ENCODE results near the gene FARP1.
A peak's percentile ranks its signal among the peaks of the same experiment; 100 is the strongest.

FARP1 gene

DNA sequence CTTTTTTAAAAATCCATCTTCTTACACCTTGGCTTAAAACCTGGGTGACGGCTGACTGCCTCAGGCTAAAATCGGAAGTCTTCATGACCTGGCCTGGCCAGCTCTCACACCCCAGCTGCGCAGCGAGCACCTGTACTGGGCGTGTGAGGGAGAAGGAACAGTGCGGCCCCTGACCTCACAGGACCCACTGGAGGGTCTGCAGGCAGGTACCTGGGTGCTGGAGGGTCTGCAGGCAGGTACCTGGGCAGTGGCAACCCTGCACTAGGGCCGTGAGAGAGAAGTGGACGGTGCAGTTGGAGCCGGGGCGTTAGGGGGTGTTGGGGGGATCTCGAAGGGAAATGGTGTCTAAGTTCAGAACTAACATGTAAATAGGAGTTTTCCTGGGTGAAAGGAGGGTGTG is 289.7 kb downstream of the FARP1 start:
- no peak for DNase-seq

DNA sequence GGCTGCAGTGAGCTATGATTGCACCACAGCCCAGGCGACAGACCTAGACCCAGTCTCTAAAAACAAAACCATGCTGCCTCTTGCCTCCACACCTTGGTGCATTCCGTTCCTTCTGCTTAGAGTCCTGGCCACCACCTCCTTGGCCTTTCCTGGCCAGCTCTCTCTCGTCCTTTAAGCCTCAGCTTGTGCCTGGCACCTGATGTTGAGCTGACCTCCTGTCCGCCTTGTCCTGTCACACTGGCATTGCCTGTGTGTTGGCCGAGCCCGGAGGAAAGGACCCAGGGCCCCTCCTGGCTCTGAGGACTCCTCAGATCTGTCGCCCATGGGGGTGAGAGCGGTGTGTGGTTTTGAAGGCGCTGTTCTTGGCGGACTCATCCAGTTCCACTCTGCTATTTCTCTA is 290.8 kb downstream of the FARP1 start:
- no peak for DNase-seq

DNA sequence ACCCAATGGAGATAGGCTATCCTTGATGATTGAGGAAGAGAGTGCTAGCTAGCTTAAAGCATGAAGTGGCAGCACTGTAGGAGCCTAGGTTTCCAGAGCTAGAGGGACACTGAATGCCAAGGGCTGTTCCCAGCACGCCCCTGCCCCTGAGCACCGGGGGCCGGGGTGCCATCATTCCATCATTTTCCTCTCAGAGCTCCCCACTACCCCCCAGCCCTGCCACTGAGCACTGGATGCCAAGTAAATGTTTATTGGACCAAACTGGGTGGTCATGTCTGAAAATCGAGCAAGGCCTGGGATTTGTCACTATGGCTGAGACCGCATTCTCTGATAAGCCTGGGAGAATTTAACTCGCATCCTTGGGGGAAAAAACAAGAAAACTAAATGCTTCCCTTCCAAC is 291.2 kb downstream of the FARP1 start:
- no peak for DNase-seq

DNA sequence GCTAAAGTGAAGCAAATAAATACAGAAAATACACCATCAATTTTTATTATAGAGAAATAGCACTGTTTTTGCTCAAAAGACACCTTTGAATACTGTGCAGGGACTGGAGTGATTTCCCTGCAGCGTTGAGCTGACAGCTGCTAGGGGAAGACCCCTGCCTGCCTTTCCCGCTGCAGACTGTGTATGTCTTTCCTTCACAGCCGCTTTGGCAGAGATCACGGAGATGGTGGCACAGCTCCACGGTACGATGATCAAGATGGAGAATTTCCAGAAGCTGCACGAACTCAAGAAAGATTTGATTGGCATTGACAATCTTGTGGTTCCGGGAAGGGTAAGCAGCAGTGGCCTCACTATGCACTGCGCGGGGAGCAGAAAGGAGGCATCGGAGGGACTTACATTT is 292.5 kb downstream of the FARP1 start:
- DNase-seq, result no peak

DNA sequence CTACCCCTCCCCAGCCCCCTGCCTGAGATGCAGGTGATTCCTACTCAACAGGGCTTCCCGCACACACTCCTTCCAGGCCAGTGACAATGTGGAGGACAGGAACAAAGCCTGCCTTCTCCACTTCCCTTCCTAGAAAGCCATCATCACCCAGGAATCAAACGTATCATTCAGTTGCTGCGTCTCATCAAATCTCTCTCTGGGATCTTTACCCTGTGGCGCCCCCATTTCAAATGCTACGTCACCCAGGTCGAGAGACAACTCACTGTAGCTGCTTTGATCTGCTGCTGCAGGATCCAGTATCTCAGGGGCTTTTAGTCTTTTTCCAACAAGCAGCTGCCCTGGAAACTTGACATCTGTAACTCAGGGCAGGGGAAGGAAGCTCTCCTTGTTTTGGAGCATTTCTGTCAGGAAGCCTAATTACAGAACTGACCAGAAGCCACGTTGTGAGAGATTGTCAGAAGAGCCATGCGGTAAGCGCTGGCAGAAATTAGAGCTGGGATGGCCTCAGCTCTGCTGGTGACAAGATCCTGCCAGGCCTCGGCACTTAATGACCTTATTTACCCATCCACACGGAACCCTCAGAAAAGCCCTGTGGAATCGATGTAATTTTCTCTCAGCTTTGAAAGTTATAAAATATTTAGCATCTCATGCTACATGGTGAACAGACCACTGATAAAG is 293.5 kb downstream of the FARP1 start:
- no peak for DNase-seq

DNA sequence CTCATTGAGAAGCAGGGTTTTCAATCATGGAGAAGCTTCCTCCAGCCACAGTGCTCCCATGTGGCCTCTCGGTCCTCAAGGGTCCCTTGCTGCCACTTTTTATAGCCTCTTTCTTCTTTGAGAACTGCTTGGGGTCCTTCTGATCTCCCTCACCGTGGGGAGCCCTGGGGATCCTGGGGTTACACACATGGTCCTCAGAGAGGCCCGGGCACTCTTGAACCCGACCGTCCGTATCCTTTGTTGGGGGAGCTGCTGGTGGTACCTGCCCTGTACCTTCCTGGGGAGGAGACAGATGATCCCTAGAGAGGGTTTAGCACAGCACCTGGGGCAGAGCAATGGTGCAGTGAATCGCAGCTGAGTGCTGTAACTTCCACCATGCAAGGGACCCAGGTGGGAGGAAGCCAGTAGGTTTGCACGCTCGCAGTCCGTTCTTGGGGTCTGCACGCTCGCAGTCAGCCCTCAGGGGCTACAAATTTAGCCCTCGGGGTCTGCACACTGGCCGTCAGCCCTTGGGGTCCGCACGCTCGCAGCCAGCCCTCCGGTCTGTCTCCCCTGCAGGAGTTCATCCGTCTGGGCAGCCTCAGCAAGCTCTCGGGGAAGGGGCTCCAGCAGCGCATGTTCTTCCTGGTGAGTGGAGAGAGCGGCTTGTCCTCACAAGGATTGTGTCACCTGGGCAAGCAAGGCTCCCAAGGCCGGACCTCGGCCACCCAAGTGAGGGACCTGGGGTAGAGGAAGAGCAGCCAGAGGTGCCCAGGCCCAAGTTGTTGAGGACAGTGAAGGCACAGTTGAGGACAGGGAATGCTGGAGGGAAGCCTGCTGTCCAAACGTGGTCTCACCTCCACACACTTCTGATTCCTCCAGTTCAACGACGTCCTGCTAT is 295.6 kb downstream of the FARP1 start:
- no peak for DNase-seq

DNA sequence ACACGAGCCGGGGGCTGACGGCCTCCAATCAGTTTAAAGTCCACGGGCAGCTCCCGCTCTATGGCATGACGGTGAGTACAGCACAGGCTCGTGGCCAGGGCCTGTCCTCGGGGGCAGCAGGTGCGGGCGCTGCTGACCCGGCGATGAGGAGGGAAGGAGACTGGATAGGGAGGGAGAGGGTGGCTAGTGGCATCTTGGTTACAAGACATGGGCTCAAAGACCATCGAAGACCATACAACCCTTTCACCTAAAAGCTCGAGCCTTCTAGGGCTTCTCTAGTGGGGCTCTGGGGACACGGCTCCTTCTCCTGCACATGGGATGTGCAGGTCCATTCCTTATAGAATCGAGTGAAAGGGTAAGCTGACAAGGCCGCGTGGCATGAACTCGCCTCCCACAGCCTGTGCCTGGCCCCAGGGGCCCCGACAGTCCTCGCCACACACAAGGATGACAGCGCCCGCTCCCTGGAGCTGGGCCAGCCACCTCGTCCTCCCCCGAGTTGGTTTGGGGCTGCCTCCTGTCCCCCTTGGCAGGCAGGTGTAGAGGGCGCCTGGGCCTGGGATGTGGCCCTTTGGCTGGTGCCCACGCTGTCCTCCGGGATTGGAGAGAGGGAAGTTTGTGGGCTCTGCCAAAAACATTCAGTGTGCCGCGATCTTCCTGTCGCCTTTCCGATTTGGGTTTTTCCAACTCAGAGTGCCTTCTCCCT is 296.4 kb downstream of the FARP1 start:
- no peak for DNase-seq

DNA sequence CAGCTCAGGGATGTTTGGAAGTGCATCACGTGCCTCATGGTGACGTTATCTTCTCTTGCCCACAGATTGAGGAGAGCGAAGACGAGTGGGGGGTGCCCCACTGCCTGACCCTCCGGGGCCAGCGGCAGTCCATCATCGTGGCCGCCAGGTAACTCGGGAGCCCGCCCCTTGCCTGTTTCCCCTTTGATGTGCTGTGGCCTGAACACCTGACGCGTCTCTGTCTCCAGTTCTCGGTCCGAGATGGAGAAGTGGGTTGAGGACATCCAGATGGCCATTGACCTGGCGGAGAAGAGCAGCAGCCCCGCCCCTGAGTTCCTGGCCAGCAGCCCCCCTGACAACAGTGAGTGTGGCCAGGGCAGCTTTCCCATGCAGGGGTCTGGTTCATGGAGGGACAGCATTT is 297.0 kb downstream of the FARP1 start:
- DNase-seq, result no peak

DNA sequence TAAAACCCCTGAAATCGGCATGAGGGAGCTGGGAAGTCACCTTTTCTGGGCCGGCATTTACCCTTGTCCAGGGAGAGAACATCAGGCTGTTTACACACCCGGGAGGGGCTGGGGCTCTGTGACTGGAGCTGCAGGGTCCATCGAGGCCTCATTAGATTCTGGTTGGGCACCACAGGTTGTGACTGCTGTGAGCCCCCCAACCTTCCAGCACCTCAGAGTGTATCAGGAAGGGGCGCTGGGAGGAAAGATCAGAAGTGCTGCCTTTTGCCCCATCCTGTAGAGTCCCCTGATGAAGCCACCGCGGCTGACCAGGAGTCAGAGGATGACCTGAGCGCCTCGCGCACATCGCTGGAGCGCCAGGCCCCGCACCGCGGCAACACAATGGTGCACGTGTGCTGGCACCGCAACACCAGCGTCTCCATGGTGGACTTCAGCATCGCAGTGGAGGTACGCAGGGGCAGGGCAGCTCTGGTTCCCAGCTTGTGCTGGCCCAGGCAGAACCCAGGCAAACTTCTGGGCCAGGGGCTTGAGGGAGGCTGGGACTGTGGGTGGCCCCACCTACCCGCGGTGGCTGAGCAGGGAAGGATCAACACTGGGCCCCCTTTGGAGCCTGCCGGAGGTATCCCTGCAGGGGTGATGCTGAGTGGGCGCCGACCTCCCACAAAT is 297.6 kb downstream of the FARP1 start:
- no peak for DNase-seq

DNA sequence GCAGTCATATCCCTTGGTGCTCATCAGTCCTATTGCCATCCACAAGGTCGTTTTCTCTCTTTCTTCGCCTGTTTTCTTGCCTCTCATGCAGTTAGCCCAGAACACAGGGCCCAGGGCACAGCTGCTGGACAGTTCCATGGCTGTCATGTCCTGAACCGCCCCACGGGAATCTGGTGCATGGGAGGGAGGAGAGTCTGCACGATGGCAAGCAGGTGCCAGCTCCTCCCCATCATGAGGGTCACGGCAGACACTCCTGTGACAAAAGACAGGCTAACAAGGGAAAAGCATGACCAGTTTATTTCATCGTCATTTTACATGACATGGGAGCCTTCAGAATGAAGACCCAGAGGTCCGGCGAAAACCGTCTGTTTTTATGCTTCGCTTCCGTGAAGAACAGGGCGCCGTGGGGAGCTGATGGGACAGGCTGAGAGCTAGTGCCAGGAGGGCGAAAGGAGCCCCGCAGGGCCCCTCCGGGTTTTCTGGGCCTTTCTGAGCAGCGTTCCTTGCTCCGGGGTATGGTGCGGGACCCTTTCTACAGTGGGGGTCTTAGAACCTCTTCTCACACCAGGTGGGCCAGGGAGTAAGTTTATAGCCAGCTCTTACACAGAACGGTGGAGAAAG is 298.3 kb downstream of the FARP1 start:
- DNase-seq, result no peak

DNA sequence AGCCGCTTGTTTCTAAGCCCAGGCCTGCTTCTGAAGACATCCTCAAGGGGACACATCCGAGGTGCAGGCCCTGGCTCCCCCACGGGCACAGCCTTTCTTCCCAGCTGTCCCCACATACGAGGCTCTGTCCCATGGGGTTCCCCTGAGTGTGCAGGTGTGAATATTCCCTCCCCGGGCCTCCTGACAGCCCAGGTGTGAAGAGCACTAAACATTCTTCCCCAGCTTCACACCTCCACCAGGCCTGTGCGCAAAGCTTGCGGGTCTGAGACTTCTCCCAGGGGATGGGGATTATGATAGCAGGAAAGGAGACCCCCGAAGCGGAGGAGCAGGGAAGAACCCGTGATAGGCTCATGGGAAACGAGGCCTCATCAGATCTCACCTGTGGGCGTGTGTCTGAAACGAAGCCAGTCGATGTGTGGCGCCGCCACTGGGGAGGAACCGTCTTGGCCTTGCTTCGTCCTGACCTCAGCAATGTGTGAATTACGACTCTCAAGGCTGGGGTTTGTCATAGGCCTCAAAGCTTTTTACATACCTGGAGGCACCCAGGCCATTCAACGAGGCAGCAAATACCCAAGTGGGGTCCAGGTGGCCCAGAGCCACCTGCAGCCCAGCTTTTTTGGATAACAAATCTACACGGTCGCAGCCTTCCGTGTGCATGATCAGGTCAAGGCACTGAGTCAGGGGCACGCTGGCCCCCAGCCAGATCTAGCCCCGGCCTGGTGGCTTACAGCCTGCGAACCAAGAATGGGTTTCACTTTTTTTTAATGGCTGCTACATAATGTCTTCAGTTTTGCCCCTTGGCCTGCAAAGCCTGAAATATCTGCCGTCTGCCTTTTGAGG is 299.7 kb downstream of the FARP1 start:
- DNase-seq, result no peak

DNA sequence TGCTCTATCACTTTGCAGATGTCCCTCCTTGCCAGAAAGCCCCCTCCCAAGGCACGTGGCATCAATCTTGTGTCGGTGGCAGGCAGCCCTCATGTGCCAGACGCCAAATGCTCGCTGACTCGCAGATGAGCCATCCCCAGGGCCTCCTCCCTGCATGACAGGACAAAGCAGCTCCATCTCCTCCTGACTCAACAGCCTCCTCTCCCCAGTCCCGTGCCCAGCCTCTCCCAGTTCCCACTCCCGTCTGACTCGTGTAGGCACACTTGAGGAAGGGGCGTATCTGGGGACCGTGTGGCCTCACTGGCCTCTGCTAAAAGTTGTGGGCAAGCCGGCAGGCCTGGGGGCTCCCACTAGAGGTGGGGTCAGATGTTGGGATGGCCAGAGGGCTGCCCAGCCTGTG is 300.4 kb downstream of the FARP1 start:
- DNase-seq, result no peak

DNA sequence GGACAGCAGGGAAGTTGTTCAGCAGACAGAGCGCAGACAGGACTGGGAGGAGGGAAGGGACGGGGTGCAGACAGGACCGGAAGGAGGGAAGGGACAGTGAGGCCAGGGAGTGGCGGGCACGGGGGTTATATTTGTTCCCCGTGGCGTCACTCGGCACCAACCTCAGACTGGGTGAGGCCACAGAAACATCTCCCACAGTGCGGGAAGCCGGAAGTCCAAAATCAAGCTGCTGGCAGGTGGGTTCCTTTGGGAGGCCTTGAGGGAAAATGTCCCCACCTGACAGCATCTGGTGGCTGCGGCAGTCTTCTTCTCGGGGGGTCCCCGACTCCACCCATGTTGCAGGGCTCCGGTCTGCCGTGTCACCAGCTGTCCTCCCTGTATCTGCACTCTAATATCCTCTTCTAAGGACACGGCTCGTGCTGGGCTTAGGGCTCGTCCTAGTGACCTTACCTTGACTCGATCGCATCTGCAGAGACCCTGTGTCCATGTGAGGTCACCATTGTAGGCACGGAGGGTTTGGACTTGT is 301.0 kb downstream of the FARP1 start:
- DNase-seq, result no peak

DNA sequence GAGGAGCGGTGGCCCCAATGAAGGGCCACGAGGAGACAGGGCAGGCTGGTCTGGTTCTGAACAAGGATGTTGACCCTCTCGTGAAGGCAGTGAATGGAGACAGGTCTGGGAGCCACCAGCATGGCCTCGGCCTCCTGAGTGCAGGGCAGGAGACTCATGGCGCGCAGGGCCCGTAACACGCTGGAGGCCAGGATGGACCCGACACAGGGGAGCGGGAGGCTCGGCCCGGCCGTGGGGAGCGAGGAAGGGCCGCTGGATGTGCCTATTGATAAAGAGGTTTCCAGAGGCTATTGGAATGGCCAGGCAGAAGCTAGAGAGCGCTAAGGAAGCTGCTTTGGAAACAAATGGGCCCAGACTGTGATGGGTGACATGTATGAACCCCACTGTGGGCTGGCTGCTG is 301.5 kb downstream of the FARP1 start:
- no peak for DNase-seq

DNA sequence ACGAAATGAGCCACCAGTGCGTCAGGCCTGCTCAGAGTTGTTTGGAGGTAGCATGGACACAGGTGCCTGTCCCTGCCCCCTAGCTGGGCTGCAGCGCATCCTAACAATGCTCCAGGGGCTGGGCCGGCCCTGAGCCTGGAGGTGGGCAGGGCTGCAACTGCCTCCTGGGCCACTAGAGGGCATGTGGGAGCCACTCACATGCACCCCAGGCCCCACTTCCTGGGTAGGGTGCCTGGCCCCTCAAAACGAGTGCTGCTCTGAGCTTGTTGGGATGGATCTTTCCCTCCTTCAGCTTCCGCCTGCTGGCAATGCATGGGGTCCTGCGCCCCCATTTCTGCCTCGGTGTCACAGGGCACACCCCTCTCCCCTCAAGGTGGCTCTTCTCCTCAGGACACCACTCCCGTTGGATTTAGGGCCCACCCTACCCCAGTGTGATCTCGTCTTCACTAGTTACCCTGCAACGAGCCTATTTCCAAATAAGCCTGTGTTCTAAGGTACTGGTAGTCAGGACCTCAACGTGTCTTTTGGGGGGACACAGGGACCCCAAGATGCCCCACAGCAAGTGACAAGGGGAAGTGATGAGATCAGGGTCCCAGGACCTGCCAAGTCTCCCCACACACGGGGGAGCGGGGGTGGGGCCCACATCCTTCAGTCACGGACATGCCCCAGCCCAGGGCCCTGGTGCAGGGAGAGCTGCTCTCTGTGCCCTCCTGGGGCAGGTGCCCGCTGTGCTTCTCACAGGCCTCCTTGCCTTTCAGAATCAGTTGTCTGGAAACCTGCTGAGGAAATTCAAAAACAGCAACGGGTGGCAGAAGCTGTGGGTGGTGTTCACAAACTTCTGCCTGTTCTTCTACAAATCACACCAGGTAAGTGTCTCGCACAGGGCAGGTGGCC is 302.7 kb downstream of the FARP1 start:
- DNase-seq, result peak; percentile 29

DNA sequence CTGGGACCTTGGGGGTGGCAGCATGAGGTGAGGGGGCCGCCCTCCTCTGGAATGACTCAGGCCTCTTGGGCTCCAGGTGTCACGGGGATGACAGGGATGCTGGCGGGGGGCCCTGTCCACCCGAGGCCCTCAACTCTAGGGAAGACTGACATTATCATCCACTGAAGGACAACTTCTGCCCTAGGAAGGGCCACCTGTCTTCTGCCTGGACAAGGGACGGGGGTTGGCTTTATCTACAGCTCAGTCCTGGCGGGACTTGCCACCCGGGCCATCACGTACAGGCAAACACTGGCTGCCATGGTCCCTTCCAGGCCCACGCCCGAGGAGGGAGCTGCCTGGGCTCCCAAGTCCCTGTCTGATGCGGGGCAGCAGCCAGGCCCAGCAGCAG is 303.3 kb downstream of the FARP1 start:
- DNase-seq, result no peak

DNA sequence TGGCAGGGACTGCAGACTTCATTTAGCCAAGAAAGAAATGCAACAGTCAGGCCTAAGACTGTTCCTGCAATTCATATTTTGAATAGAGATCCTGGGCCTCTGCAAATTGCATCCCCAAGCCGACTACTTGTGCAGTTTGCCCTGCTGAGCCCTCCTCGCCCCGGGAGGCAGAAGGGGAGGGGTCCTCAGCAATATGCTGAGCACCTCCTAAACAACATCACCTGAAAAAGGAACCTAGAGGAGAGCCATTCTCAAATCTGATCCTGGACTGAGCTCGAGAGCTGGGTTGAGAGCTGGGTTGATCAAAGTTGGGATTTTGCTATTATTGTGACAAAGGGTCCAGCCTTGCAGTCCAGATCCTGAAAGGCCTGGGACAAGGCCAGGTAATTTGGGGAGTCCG is 304.2 kb downstream of the FARP1 start:
- no peak for DNase-seq

DNA sequence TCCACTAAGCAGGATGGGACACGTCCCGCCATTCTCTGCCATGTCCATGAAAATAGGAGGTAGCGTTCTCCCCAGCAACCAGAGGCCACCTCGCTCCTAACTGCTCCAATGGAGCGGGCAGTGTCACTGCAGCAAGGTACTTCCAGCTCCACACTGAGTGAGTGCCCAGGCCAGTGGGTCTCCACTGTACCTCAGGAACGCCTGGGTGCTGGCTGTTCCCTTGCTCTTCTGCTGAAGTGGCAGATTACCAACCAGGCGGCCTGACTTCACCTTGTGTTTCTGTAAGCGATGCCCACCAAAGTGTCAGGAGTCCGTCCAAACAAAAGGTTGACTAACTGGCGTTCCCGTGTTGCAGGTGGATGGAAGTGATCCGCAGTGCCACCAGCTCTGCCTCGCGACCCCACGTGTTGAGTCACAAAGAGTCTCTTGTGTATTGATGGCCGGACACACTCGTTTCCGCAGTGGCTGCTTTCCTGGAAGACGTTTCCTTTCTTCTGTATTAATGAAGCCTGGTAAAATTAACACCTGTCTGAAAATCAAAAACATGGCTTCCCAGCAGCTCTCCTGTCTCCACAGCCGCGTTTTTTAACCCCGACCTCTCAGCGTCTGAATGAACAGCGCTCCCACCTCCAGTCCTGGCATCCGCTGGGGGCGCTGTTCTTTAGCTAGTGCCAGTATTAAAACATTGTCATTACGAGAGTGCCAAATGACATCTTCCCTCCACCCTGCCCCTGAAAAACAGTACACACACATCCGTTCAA is 305.2 kb downstream of the FARP1 start:
- peak; percentile 58 for DNase-seq

DNA sequence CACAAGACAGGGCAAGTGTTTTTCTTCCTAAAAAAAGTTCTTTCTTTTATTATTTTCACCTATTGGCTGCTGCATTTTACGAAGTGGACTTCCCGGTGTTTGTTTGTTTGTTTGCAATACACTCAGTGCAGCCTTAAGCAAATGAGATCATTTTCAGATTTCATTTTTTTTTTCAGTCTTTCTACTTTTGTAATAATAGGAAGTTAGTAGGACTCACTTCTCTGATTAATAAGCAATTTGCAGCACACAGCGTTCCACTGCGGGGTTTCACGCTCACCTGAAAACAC is 305.7 kb downstream of the FARP1 start:
- DNase-seq, result no peak

DNA sequence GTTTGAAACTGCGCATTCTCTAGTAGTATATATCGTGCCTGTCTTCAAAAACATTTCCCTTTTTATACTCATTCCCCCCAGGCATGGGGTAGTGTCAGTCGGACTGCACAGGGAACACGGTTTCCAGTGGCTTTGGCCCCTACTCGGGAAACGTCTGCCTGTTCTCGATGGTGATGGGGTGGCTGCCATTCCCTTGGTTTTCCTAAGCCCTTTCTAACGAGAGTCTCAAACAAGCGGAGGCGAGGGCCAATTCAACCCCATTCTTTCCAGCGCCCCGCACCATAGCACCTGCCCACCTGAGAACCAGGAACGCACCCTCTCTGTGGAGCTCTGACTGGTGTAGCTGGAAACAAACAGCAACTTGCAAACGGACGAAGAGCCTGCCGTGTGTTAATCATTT is 306.4 kb downstream of the FARP1 start:
- DNase-seq, result no peak

Measured in NCI-H1694 (cell line).